PC-3 (cell line): ENCODE results near the gene COL13A1. TPM values are rescaled to one million over a fixed set of nuclear protein-coding genes. Genes with fewer than 3 reads are reported as not detected.
A peak's percentile ranks its signal among the peaks of the same experiment; 100 is the strongest.

Source experiments
- ATAC-seq: fragments of 200-7000 bp; cut with Tn5 transposase; 2 replicates; pipeline ENCODE4 v1.9.1; 2020; ENCODE audit warnings: mild to moderate bottlenecking, moderate library complexity
- BruUV-seq: library from RNA; stranded (reverse); fragments of 400-500 nt; replicated peaks from 2 replicates; lab custom pipeline; 2021; lab: Mats Ljungman, UMichigan
- CTCF ChIA-PET: fragments of 300-600 bp; sonication (Branson Sonifier 250); formaldehyde crosslinking; loops from one replicate; lab custom pipeline; 2022; ENCODE audit warnings: antibody characterized with exemption; lab: Charles Lee
- POLR2A ChIA-PET: fragments of 300-600 bp; sonication (Branson Sonifier 250); formaldehyde crosslinking; loops from one replicate; lab custom pipeline; 2022; ENCODE audit warnings: antibody characterized with exemption; ENCODE audit not compliant: unreplicated experiment; lab: Charles Lee
- DNase-seq: peaks from one replicate; pipeline ENCODE4 v3.0.0-alpha.2; 2015
- H2AFZ ChIP-seq: fragments of 300-600 bp; sonication (generic); 2 replicates; pipeline ENCODE4 v1.6.0; 2016; ENCODE audit warnings: antibody characterized with exemption, low read length
- H3F3A ChIP-seq: fragments of 300-600 bp; sonication (generic); one replicate; pipeline ENCODE4 v1.6.0; 2017; ENCODE audit warnings: antibody characterized with exemption, low read length, control low read depth, mild to moderate bottlenecking; ENCODE audit not compliant: unreplicated experiment
- H3K27ac ChIP-seq: fragments of 300-600 bp; sonication (generic); 2 replicates; pipeline ENCODE4 v1.5.1; 2016; ENCODE audit warnings: mild to moderate bottlenecking, low read length
- H3K27me3 ChIP-seq: fragments of 300-600 bp; sonication (generic); 2 replicates; pipeline ENCODE4 v1.6.1; 2016; ENCODE audit warnings: low read length, mixed read lengths
- H3K36me3 ChIP-seq: fragments of 300-600 bp; sonication (generic); 2 replicates; pipeline ENCODE4 v1.6.1; 2016; ENCODE audit warnings: low read depth, mixed run types, low read length, mixed read lengths
- H3K4me1 ChIP-seq: fragments of 300-600 bp; sonication (generic); 2 replicates; pipeline ENCODE4 v1.5.1; 2016; ENCODE audit warnings: low read length; ENCODE audit not compliant: insufficient read depth
- H3K4me2 ChIP-seq: fragments of 300-600 bp; sonication (generic); 2 replicates; pipeline ENCODE4 v1.6.0; 2016; ENCODE audit warnings: low read length
- H3K4me3 ChIP-seq: fragments of 300-600 bp; sonication (generic); 2 replicates; pipeline ENCODE4 v1.5.1; 2016; ENCODE audit warnings: mild to moderate bottlenecking, low read length, mixed read lengths
- H3K79me2 ChIP-seq: fragments of 300-600 bp; sonication (generic); 2 replicates; pipeline ENCODE4 v1.6.1; 2017; ENCODE audit warnings: low read length, mixed read lengths
- H3K9ac ChIP-seq: fragments of 300-600 bp; sonication (generic); 2 replicates; pipeline ENCODE4 v1.6.0; 2016; ENCODE audit warnings: mild to moderate bottlenecking, low read length
- H3K9me2 ChIP-seq: fragments of 300-600 bp; sonication (generic); replicated peaks from 2 replicates; pipeline ENCODE4 v1.6.1; 2016; ENCODE audit warnings: mixed run types, low read length, mixed read lengths
- H3K9me3 ChIP-seq: fragments of 300-600 bp; sonication (generic); 2 replicates; pipeline ENCODE4 v1.6.1; 2016; ENCODE audit warnings: low read length, mixed read lengths
- H4K20me1 ChIP-seq: fragments of 300-600 bp; sonication (generic); 2 replicates; pipeline ENCODE4 v1.6.1; 2016; ENCODE audit warnings: low read length, mixed read lengths
- EZH2 ChIP-seq: fragments of 300-600 bp; sonication (generic); IDR thresholded peaks from one replicate; pipeline ENCODE4 v1.6.1; 2017; ENCODE audit warnings: antibody characterized with exemption, mild to moderate bottlenecking, low read length; ENCODE audit not compliant: unreplicated experiment
- EZH2phosphoT487 ChIP-seq: fragments of 300-600 bp; sonication (generic); IDR thresholded peaks from 2 replicates; pipeline ENCODE4 v1.6.1; 2018; ENCODE audit warnings: mild to moderate bottlenecking, antibody characterized with exemption, low read length, borderline replicate concordance
- intact Hi-C: fragments of 100-400 bp; cut with micrococcal nuclease; formaldehyde crosslinking; loops from 2 replicates; pipeline ENCODE4 v1.9.0; 2023
- total RNA-seq: library from RNA; depleted of rRNA; stranded (reverse); fragments of >200 nt; gene quantifications from 2 replicates; pipeline ENCODE4 v1.2.3, GENCODE V29; 2014
- TF ChIP-seq, protein P1 (sequence below): fragments of 300-600 bp; sonication (generic); conservative IDR thresholded peaks from 2 replicates; pipeline ENCODE4 v1.5.1; 2017; ENCODE audit warnings: antibody characterized with exemption, low read depth, mild to moderate bottlenecking, low read length

Gene COL13A1
- total RNA-seq, 1 experiment from 2014 or later, result 201 TPM

DNA sequence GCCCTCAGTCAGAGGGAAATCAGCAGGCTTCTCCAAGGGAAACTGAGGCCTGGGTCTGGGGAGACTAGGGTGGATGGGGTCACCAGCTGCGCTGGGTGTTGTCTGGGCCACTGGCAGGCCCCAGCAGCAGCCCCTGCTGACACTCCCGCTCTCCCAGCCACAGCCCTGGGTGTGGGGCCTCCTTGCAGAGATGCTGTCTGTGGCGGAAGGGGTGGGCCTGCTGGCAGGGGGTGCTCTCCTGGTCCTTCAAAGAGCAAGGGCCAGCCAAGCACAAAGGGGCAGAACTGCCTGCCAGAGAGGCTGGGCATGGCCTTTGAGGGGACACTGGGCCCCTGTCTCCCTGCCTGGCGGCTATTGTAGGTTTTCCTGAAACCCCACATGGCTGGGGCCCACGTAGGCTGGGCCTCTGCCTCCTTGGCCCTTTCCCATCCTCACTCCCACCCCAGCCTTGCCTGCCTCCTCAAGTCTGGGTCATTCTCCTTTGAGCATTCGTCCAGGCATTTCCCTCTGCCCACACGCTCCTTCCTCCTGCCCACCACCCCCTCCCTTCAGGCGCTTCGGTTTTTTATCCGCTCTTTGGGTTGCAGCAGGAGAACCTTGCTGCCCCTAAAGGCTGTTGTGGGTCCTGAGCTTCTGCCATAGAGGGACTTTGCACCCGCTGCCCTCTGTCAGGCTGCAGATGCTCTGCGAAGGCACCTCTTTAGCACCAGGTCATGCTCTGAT is 9.1 kb downstream of the COL13A1 start:
- DNase-seq (no peak), ATAC-seq (no peak)
- peaks cover 100% of the 10 kb centered on the region for H3K79me2 ChIP-seq
- no peak overlapping the region for H3K9ac ChIP-seq
- no peaks in the 10 kb centered on the region for H3F3A ChIP-seq
- H3K4me2 ChIP-seq, result no peak overlapping the region
- peaks cover 67% of the 10 kb centered on the region for H4K20me1 ChIP-seq
- no TSS peak for BruUV-seq
- no peaks in the 10 kb centered on the region for H3K9me3 ChIP-seq
- ChIA-PET POLR2A (no interaction called here), CTCF (no interaction called here)
- H3K27ac ChIP-seq, result no peak overlapping the region
- H3K4me3 ChIP-seq, result no peak overlapping the region
- intact Hi-C loops, result no loop called here
- H3K27me3 ChIP-seq, result no peaks in the 10 kb centered on the region
- no peaks in the 10 kb centered on the region for H3K9me2 ChIP-seq
- H3K4me1 ChIP-seq, result peaks cover 23% of the 10 kb centered on the region
- no peak overlapping the region for H2AFZ ChIP-seq
- TF ChIP-seq EZH2 (no peak), EZH2phosphoT487 (no peak)
- TF ChIP-seq, protein P1, sequence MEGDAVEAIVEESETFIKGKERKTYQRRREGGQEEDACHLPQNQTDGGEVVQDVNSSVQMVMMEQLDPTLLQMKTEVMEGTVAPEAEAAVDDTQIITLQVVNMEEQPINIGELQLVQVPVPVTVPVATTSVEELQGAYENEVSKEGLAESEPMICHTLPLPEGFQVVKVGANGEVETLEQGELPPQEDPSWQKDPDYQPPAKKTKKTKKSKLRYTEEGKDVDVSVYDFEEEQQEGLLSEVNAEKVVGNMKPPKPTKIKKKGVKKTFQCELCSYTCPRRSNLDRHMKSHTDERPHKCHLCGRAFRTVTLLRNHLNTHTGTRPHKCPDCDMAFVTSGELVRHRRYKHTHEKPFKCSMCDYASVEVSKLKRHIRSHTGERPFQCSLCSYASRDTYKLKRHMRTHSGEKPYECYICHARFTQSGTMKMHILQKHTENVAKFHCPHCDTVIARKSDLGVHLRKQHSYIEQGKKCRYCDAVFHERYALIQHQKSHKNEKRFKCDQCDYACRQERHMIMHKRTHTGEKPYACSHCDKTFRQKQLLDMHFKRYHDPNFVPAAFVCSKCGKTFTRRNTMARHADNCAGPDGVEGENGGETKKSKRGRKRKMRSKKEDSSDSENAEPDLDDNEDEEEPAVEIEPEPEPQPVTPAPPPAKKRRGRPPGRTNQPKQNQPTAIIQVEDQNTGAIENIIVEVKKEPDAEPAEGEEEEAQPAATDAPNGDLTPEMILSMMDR, result no peak
- H3K36me3 ChIP-seq, result peaks cover 41% of the 10 kb centered on the region

DNA sequence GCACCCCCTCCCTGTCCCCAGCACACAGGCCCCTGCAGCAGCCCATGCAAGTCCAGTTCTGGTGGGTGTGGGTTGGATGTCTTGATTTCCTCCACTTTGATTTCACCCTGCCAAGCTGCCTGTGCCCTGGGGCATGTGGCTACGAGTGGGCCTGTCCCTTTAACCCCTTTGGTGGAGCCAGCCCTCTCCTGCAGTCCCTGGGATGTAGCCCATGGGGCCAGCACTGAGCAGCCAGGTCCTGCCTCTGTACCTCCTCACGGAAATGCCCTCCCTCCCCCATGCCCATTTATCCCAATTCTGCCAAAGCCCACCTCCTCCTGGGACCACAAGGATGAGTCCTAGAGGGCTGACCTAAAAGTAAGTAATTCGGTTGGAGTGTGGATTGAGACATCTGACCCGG is 11.9 kb downstream of the COL13A1 start:
- TF ChIP-seq, protein P1, result no peak
- TF ChIP-seq EZH2, result no peak
- no peak for TF ChIP-seq EZH2phosphoT487
- intact Hi-C loops, result no loop called here
- ChIA-PET CTCF (no interaction called here), POLR2A (no interaction called here)
- Histone ChIP-seq H3K27me3 (no peaks in the 10 kb centered on the region), H4K20me1 (peaks cover 70% of the 10 kb centered on the region), H3K4me1 (peaks cover 7% of the 10 kb centered on the region), H3K4me3 (no peak overlapping the region), H3F3A (no peaks in the 10 kb centered on the region), H3K9ac (no peak overlapping the region), H3K4me2 (no peak overlapping the region), H3K9me3 (no peaks in the 10 kb centered on the region), H3K27ac (no peak overlapping the region), H3K79me2 (peaks cover 100% of the 10 kb centered on the region), H3K36me3 (peaks cover 35% of the 10 kb centered on the region), H3K9me2 (no peaks in the 10 kb centered on the region), H2AFZ (no peak overlapping the region)
- 0 out of 2 replicates have a peak, but pooled peaks have one; percentile 6 for ATAC-seq
- no peak for DNase-seq
- no TSS peak for BruUV-seq

DNA sequence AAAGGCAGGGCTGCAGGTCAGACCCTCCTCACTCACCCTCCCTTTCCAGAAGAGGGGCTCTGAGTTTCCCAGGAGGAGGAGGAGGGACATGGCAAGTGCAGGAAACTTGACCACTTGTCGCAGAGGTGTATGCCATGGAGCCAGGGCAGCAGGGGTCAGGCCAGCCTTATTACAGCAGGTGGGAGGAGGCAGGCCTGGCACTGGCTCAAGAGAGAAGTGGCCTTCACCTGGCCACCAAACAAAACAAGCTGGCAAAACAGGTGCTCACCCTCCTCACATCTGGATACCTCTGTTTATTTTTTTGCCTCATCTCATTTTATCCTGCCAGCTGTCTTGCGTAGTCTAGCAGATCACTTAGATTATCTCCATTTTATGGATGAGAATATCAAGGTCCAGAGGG is 12.5 kb downstream of the COL13A1 start:
- Histone ChIP-seq H3K4me3 (no peak overlapping the region), H3K36me3 (peaks cover 29% of the 10 kb centered on the region), H3F3A (no peaks in the 10 kb centered on the region), H3K79me2 (peaks cover 100% of the 10 kb centered on the region), H3K9me3 (no peaks in the 10 kb centered on the region), H2AFZ (no peak overlapping the region), H4K20me1 (peaks cover 70% of the 10 kb centered on the region), H3K27me3 (no peaks in the 10 kb centered on the region), H3K9me2 (no peaks in the 10 kb centered on the region), H3K4me1 (peaks cover 13% of the 10 kb centered on the region), H3K27ac (no peak overlapping the region), H3K9ac (no peak overlapping the region), H3K4me2 (no peak overlapping the region)
- DNase-seq (no peak), ATAC-seq (no peak)
- BruUV-seq, result no TSS peak
- CTCF ChIA-PET, result interaction anchor here (0.6 kb wide), 1 partner anchor 98 kb away, joined by 4 read pairs; no protein-coding TSS in a partner anchor
- TF ChIP-seq EZH2phosphoT487 (no peak), EZH2 (no peak)
- TF ChIP-seq, protein P1, result no peak
- POLR2A ChIA-PET, result no interaction called here
- intact Hi-C loops, result no loop called here
